Spleen (tissue), 11 donors: ENCODE measurements around the gene LEUTX. TPM values are rescaled to one million over a fixed set of nuclear protein-coding genes. Genes with fewer than 3 reads are reported as not detected.

Experiments used
- DNase-seq: peaks from one replicate; pipeline ENCODE4 v3.0.0-alpha.2; 2020
- H3K27ac ChIP-seq, 8 donors: fragments of 200-600 bp; sonication (generic) in 7 of 8; 1 replicate in 4 of 8; 2 replicates in 4 of 8; pipeline versions ENCODE4 v1.5.0 to v1.8.0; 2016 to 2021; ENCODE audit warnings: inconsistent platforms in 4 of 8, mild to moderate bottlenecking in 4 of 8, moderate library complexity in 1 of 8
- H3K27me3 ChIP-seq, 7 donors: fragments of 200-600 bp; sonication (generic) in 6 of 7; replicated peaks in 1 of 7; 1 replicate in 4 of 7; 2 replicates in 3 of 7; pipeline versions ENCODE4 v1.5.0 to v1.8.0; 2016 to 2021; ENCODE audit warnings: inconsistent platforms in 3 of 7, mild to moderate bottlenecking in 1 of 7
- H3K36me3 ChIP-seq, 6 donors: fragments of 200-600 bp; sonication (generic) in 5 of 6; 1 replicate in 4 of 6; 2 replicates in 2 of 6; pipeline versions ENCODE4 v1.5.0 to v1.8.0; 2016 to 2021; ENCODE audit warnings: inconsistent platforms in 2 of 6
- H3K4me1 ChIP-seq, 6 donors: fragments of 200-600 bp; sonication (generic) in 5 of 6; 1 replicate in 3 of 6; 2 replicates in 3 of 6; pipeline versions ENCODE4 v1.5.0 to v1.8.0; 2016 to 2021; ENCODE audit warnings: inconsistent platforms in 3 of 6
- H3K4me3 ChIP-seq, 8 donors: fragments of 200-600 bp; sonication (generic) in 7 of 8; 1 replicate in 4 of 8; 2 replicates in 4 of 8; pipeline versions ENCODE4 v1.5.0 to v1.8.0; 2016 to 2021; ENCODE audit warnings: inconsistent platforms in 4 of 8, mild to moderate bottlenecking in 4 of 8, moderate library complexity in 2 of 8
- H3K9me3 ChIP-seq, 8 donors: fragments of 200-600 bp; sonication (generic) in 7 of 8; 1 replicate in 4 of 8; 2 replicates in 4 of 8; pipeline versions ENCODE4 v1.5.0 to v1.8.0; 2016 to 2021; ENCODE audit warnings: inconsistent platforms in 4 of 8
- CTCF ChIP-seq, 11 experiments: fragments of 200-600 bp in 7 of 11; fragments of 450-650 bp in 4 of 11; sonication (generic) in 4 of 11; IDR thresholded peaks in 8 of 11; conservative IDR thresholded peaks in 3 of 11; 1 replicate in 7 of 11; 2 replicates in 4 of 11; pipeline versions ENCODE4 v1.4.0 to v1.8.0; 2016 to 2021; ENCODE audit warnings: antibody characterized with exemption in 11 of 11, inconsistent platforms in 4 of 11, mild to moderate bottlenecking in 1 of 11
- POLR2A ChIP-seq, 3 donors: fragments of 450-650 bp; IDR thresholded peaks; one replicate each; pipeline ENCODE4 v1.5.1; 2017; ENCODE audit warnings: antibody characterized with exemption in 3 of 3, mild to moderate bottlenecking in 1 of 3
- POLR2AphosphoS5 ChIP-seq, 3 donors: sonication (generic); formaldehyde crosslinking; IDR thresholded peaks; one replicate each; pipeline ENCODE4 v1.5.1; 2017; ENCODE audit warnings: antibody characterized with exemption in 3 of 3
- WGBS, 5 donors: extraction: QIAGEN DNeasy Blood & Tissue Kit in 3 of 5; methylation state at CpG; one replicate each; pipeline versions ENCODE4 v1.1.5 to v1.1.7; 2013 to 2018; 5-methylcytosine and 5-hydroxymethylcytosine counted together
- intact Hi-C: fragments of 100-400 bp; cut with DNase I; formaldehyde crosslinking; loops from one replicate; pipeline ENCODE4 v1.15.0; 2023; ENCODE audit warnings: low total_unique reads
- polyA plus RNA-seq, 3 donors: library from polyadenylated mRNA; stranded (reverse); fragments of 200-250 nt; gene quantifications; one replicate each; pipeline ENCODE4 v1.2.1, GENCODE V29; 2013
- total RNA-seq, 7 donors: library from RNA; depleted of rRNA in 3 of 7; stranded (reverse); fragments of >200 nt in 3 of 7; fragmentation: NEBNext Ultra II Directional in 4 of 7; extraction: Animal tissue kit (Norgen Biotek cat#: 25700) in 4 of 7; gene quantifications; one replicate each; pipeline versions ENCODE4 v1.1.0 to v1.2.1, GENCODE V29; 2016 to 2021
- donor health status: healthy with polysubstance abuse.
- donor health status: DM: no; HTN: no; CAD: no; lungs with moderate emphysema.
- donor health status: DM: no; HTN: no; CAD: no.
- donor health status: Bipolar disorder and iron deficiency.
- donor health status: healthy.
- donor health status: DM: no; HTN: no; CAD: no.
- donor health status: DM: yes; HTN: yes; CAD: no.

Gene LEUTX
- total and polyA plus RNA-seq, 10 donors = not detected

- peak overlapping the region in 7 of 8 donors; percentile 58 to 86 (median 80) for H3K27ac ChIP-seq
Measured at GRCh38 chr19:39825093-39825463, 46.4 kb downstream of the LEUTX start.

GRCh38 chr19:39825531-39826076 is 47.0 kb downstream of the LEUTX start:
- DNase-seq = peak; percentile 83
- intact Hi-C loops = no loop called here
- WGBS, 5 donors = 92 to 96% (median 93%) methylated on average over 15 to 17 of the region's 17 CpGs
- TF ChIP-seq POLR2AphosphoS5 (IDR thresholded peaks at IDR 0.05) (no peak), CTCF (IDR thresholded peaks at IDR 0.05 in 8 of 11, conservative IDR thresholded peaks at IDR 0.05 in 3 of 11) (no peak), POLR2A (IDR thresholded peaks at IDR 0.05) (no peak)
- Histone ChIP-seq H3K27ac (peak overlapping the region in 3 of 8 donors; percentile 80 to 86 (median 82)), H3K9me3 (no peaks in the 10 kb centered on the region), H3K36me3 (peaks cover 0 to 57% (median 50%) of the 10 kb centered on the region in 6 donors), H3K27me3 (no peaks in the 10 kb centered on the region), H3K4me3 (no peak overlapping the region), H3K4me1 (peaks cover 5 to 69% (median 22%) of the 10 kb centered on the region in 6 donors)

More at GRCh38 chr19:39825093-39825463, 46.4 kb downstream of the LEUTX start:
- Histone ChIP-seq H3K36me3 (peaks cover 0 to 52% (median 45%) of the 10 kb centered on the region in 6 donors), H3K4me1 (peaks cover 5 to 65% (median 22%) of the 10 kb centered on the region in 6 donors), H3K4me3 (peak overlapping the region in 2 of 8 donors; percentile 85 to 88), H3K9me3 (no peaks in the 10 kb centered on the region), H3K27me3 (no peaks in the 10 kb centered on the region)
- peak; percentile 78 for DNase-seq
- TF ChIP-seq POLR2AphosphoS5 (IDR thresholded peaks at IDR 0.05) = peak in 1 of 3 donors; percentile 16
- no peak for TF ChIP-seq POLR2A (IDR thresholded peaks at IDR 0.05)
- WGBS, 5 donors = 70 to 87% (median 84%) methylated on average over 10 to 11 of the region's 11 CpGs
- intact Hi-C loops = no loop called here

- WGBS, 5 donors = 95 to 96% (median 96%) methylated on average over 15 to 35 of the region's 35 CpGs
- Histone ChIP-seq H3K9me3 (no peaks in the 10 kb centered on the region), H3K27me3 (no peaks in the 10 kb centered on the region), H3K4me1 (peaks cover 5 to 77% (median 22%) of the 10 kb centered on the region in 6 donors), H3K4me3 (no peak overlapping the region), H3K36me3 (peaks cover 0 to 65% (median 52%) of the 10 kb centered on the region in 6 donors), H3K27ac (no peak overlapping the region)
- peak; percentile 79 for DNase-seq
- TF ChIP-seq POLR2A (IDR thresholded peaks at IDR 0.05) = no peak
- TF ChIP-seq POLR2AphosphoS5 (IDR thresholded peaks at IDR 0.05) = no peak
- no peak for TF ChIP-seq CTCF (IDR thresholded peaks at IDR 0.05 in 8 of 11, conservative IDR thresholded peaks at IDR 0.05 in 3 of 11)
- intact Hi-C loops = no loop called here
Measured at GRCh38 chr19:39826311-39826945, 47.8 kb downstream of the LEUTX start.

- intact Hi-C loops = no loop called here
- Histone ChIP-seq H3K27me3 (no peaks in the 10 kb centered on the region), H3K4me1 (peaks cover 6 to 84% (median 27%) of the 10 kb centered on the region in 6 donors), H3K9me3 (no peaks in the 10 kb centered on the region), H3K4me3 (no peak overlapping the region), H3K36me3 (peaks cover 0 to 70% (median 52%) of the 10 kb centered on the region in 6 donors), H3K27ac (peak overlapping the region in 2 of 8 donors; percentile 63 to 81)
- TF ChIP-seq POLR2AphosphoS5 (IDR thresholded peaks at IDR 0.05) (peak in 2 of 3 donors; percentile 45 to 47), POLR2A (IDR thresholded peaks at IDR 0.05) (no peak)
- peak; percentile 76 for DNase-seq
- 89 to 98% (median 94%) methylated on average over 12 to 13 of the region's 13 CpGs for WGBS, 5 donors
Measured at GRCh38 chr19:39827216-39827615, 48.6 kb downstream of the LEUTX start.
